CD4-positive, CD25-positive, alpha-beta regulatory T cell (primary cell): Measurements from ENCODE around the gene CLK2. TPM values are rescaled to one million over a fixed set of nuclear protein-coding genes. Genes with fewer than 3 reads are reported as not detected.

ENCODE experiments used
- ATAC-seq, 2 donors: fragments of 150-1000 bp; cut with Tn5 transposase; one replicate each; pipeline ENCODE4 v1.10.0; 2021; ENCODE audit warnings: low read depth in 2 of 2, moderate number of reproducible peaks in 2 of 2, moderate library complexity in 1 of 2
- DNase-seq, 3 donors: peaks; one replicate each; pipeline versions ENCODE4 v3.0.0 to v3.0.0-alpha.2; 2012 to 2022; ENCODE audit warnings: mixed read lengths in 1 of 3
- H3K27ac ChIP-seq: one replicate; pipeline ENCODE4 v1.7.0; 2013; ENCODE audit warnings: mild to moderate bottlenecking, low read length; ENCODE audit not compliant: insufficient read depth, poor library complexity, severe bottlenecking
- H3K27me3 ChIP-seq: one replicate; pipeline ENCODE4 v1.7.0; 2013; ENCODE audit warnings: low read length; ENCODE audit not compliant: control insufficient read depth, insufficient read depth
- H3K36me3 ChIP-seq: one replicate; pipeline ENCODE4 v1.7.0; 2013; ENCODE audit warnings: mild to moderate bottlenecking, low read length, moderate library complexity; ENCODE audit not compliant: control insufficient read depth, insufficient read depth
- H3K4me1 ChIP-seq: 2 replicates; pipeline ENCODE4 v1.7.0; 2013; ENCODE audit warnings: mild to moderate bottlenecking, low read length; ENCODE audit not compliant: insufficient read depth, control insufficient read depth, poor library complexity, severe bottlenecking
- H3K4me3 ChIP-seq: one replicate; pipeline ENCODE4 v1.7.0; 2013; ENCODE audit warnings: low read depth, mild to moderate bottlenecking, low read length, moderate library complexity
- H3K9me3 ChIP-seq, 2 experiments: 1 replicate in 1 of 2; 2 replicates in 1 of 2; pipeline ENCODE4 v1.7.0; 2013; ENCODE audit warnings: low read length in 2 of 2, mild to moderate bottlenecking in 1 of 2, moderate library complexity in 1 of 2; ENCODE audit not compliant: control insufficient read depth in 2 of 2
- H3K27ac Mint-ChIP-seq, 3 donors: one replicate each; pipeline ENCODE4 v1.8.0; 2020 to 2022; ENCODE audit warnings: mild to moderate bottlenecking in 3 of 3, mixed read lengths in 3 of 3, moderate library complexity in 2 of 3
- H3K27me3 Mint-ChIP-seq: one replicate; pipeline ENCODE4 v1.8.0; 2022; ENCODE audit warnings: mild to moderate bottlenecking, mixed read lengths
- H3K36me3 Mint-ChIP-seq: one replicate; pipeline ENCODE4 v1.8.0; 2020; ENCODE audit warnings: mixed read lengths
- H3K4me1 Mint-ChIP-seq, 4 donors: one replicate each; pipeline ENCODE4 v1.8.0; 2020 to 2022; ENCODE audit warnings: mixed read lengths in 4 of 4, mild to moderate bottlenecking in 1 of 4
- H3K4me3 Mint-ChIP-seq, 4 donors: one replicate each; pipeline ENCODE4 v1.8.0; 2020 to 2022; ENCODE audit warnings: mild to moderate bottlenecking in 4 of 4, mixed read lengths in 4 of 4, moderate library complexity in 3 of 4
- H3K9me3 Mint-ChIP-seq, 7 donors: one replicate each; pipeline ENCODE4 v1.8.0; 2020 to 2022; ENCODE audit warnings: mixed read lengths in 7 of 7, mild to moderate bottlenecking in 3 of 7, moderate library complexity in 2 of 7
- polyA plus RNA-seq, 4 donors: library from polyadenylated mRNA; unstranded; fragments of 300-500 nt; fragmentation: Illumina TruSeq; gene quantifications; one replicate each; pipeline ENCODE4 v1.2.3, GENCODE V29; 2021
- total RNA-seq: library from RNA; stranded (reverse); gene quantifications from one replicate; pipeline ENCODE4 v1.2.3, GENCODE V29; 2022

Gene CLK2
- total and polyA plus RNA-seq, 5 donors from 2014 or later: 11.4 to 76.6 (median 16.8) TPM

DNA sequence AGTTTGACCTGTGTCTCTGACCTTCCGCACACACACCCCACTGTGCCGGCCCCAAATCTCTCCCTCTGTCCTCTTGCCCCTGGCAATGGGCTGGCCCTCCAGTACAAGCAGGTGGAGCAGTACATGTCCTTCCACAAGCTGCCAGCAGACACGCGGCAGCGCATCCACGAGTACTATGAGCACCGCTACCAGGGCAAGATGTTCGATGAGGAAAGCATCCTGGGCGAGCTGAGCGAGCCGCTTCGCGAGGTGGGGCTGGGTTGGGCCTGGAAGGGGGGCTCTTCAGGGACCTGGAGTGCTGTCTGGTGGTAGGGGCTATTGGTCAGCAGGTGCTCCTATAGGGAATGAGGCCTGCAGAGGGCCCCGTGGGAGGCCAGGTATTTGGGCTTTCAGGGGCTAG, 11.8 kb upstream of the CLK2 start:
- Histone ChIP-seq H3K36me3 (no peaks in the 10 kb centered on the region), H3K27ac (no peak overlapping the region), H3K4me3 (no peak overlapping the region), H3K9me3 (no peaks in the 10 kb centered on the region), H3K27me3 (no peaks in the 10 kb centered on the region), H3K4me1 (no peaks in the 10 kb centered on the region)
- Mint-ChIP-seq H3K4me1 (no peaks in the 10 kb centered on the region), H3K36me3 (peaks cover 4% of the 10 kb centered on the region), H3K4me3 (peak overlapping the region in 1 of 4 donors; percentile 43), H3K27ac (no peak overlapping the region), H3K27me3 (peaks cover 4% of the 10 kb centered on the region), H3K9me3 (no peaks in the 10 kb centered on the region)
- no peak for DNase-seq
- no peak for ATAC-seq

DNA sequence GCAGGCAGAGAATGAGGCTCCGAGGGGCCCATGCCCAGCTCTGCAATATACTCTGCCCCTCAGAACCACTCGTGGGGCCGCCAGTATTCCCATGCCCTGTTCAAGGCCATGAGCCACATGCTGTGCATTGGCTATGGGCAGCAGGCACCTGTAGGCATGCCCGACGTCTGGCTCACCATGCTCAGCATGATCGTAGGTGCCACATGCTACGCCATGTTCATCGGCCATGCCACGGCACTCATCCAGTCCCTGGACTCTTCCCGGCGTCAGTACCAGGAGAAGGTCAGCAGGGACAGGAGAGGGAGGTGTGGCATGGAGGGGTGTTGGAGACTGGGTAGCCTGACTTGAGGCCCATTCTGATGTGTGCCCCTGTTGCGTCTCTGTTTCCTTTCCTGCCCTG, 11.2 kb upstream of the CLK2 start:
- H3K9me3 Mint-ChIP-seq: no peaks in the 10 kb centered on the region
- Histone ChIP-seq H3K4me3 (no peak overlapping the region), H3K27me3 (no peaks in the 10 kb centered on the region), H3K36me3 (no peaks in the 10 kb centered on the region), H3K9me3 (no peaks in the 10 kb centered on the region), H3K4me1 (no peaks in the 10 kb centered on the region), H3K27ac (no peak overlapping the region)
- H3K27ac Mint-ChIP-seq: no peak overlapping the region
- ATAC-seq: no peak
- no peak overlapping the region for H3K4me3 Mint-ChIP-seq
- peaks cover 5% of the 10 kb centered on the region for H3K27me3 Mint-ChIP-seq
- peaks cover 4% of the 10 kb centered on the region for H3K36me3 Mint-ChIP-seq
- H3K4me1 Mint-ChIP-seq: peaks cover 0 to 2% (median 0%) of the 10 kb centered on the region in 4 donors
- DNase-seq: no peak

DNA sequence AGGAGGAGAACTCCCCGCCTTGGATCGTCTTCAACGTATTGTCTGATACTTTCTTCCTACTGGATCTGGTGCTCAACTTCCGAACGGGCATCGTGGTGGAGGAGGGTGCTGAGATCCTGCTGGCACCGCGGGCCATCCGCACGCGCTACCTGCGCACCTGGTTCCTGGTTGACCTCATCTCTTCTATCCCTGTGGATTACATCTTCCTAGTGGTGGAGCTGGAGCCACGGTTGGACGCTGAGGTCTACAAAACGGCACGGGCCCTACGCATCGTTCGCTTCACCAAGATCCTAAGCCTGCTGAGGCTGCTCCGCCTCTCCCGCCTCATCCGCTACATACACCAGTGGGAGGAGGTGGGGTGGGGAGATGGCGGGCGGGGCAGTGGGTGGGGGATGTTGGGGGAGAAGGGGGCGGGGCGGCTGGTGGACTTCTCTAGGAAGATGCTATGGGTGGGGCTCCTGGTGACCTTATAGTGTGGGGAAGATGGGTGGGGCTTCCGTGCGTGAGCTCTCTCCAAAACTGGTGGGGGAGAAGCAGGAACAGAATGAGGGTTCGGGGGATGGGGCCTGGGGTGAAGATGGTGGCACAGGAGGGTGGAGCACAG, 9.3 kb upstream of the CLK2 start:
- Histone ChIP-seq H3K4me1 (peaks cover 8% of the 10 kb centered on the region), H3K9me3 (no peaks in the 10 kb centered on the region), H3K27me3 (no peaks in the 10 kb centered on the region), H3K36me3 (no peaks in the 10 kb centered on the region), H3K4me3 (no peak overlapping the region), H3K27ac (no peak overlapping the region)
- no peaks in the 10 kb centered on the region for H3K9me3 Mint-ChIP-seq
- ATAC-seq (no peak), DNase-seq (no peak)
- H3K4me3 Mint-ChIP-seq: peak overlapping the region in 1 of 4 donors; percentile 32
- peaks cover 0 to 17% (median 2%) of the 10 kb centered on the region in 4 donors for H3K4me1 Mint-ChIP-seq
- H3K36me3 Mint-ChIP-seq: no peaks in the 10 kb centered on the region
- peaks cover 6% of the 10 kb centered on the region for H3K27me3 Mint-ChIP-seq
- no peak overlapping the region for H3K27ac Mint-ChIP-seq

DNA sequence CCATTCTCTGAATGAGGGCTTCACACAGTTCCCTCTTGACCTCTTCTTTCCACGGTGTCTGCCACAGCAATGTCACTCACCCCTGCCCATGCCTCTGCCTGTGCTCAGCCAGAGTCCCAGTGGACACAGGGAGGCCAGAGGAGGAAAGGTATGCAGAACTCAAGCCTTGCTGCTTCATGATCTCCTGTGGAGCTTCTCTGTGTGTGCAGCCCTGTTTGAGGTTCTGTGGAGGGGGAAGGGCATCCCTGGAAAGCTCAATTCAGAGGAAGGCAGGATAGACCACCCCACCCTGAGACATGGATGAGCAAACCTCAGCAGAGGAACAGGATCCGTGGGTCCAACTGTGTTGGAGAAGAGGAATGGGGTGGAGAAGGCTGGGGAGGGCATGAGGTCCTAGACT, 6.0 kb upstream of the CLK2 start:
- H3K4me1 ChIP-seq: peaks cover 22% of the 10 kb centered on the region
- no peaks in the 10 kb centered on the region for H3K9me3 ChIP-seq
- Mint-ChIP-seq H3K27me3 (peaks cover 6% of the 10 kb centered on the region), H3K4me1 (peaks cover 10 to 30% (median 13%) of the 10 kb centered on the region in 4 donors), H3K27ac (no peak overlapping the region), H3K9me3 (no peaks in the 10 kb centered on the region), H3K4me3 (peak overlapping the region in 3 of 4 donors; percentile 3 to 88 (median 48)), H3K36me3 (no peaks in the 10 kb centered on the region)
- DNase-seq: no peak
- H3K27me3 ChIP-seq: no peaks in the 10 kb centered on the region
- ATAC-seq: no peak
- no peaks in the 10 kb centered on the region for H3K36me3 ChIP-seq
- H3K27ac ChIP-seq: no peak overlapping the region
- H3K4me3 ChIP-seq: no peak overlapping the region

DNA sequence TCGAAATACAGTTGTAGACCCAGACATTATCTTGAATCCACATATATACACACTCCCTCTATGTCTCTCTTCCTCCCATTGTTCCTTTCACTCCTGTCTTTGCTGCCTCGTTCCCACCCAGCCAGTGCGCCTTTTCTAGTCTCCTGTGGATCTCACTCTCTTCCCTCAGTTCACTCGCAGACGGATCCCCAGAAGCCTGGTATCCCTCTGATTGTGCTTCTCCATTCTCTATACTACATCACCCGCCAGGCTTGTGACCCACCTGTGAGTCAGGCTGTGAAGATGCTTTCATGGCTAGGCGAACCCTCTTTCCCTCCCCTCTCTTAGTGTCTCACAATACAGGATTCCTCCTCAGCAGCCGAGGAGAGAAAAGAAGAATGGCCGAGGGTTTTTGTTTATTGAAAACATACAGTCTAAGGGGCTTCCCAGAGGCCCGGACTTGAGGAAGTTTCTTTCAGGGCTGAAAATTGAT, 5.4 kb upstream of the CLK2 start:
- Histone ChIP-seq H3K9me3 (no peaks in the 10 kb centered on the region), H3K27ac (peak overlapping the region; percentile 24), H3K4me3 (peak overlapping the region; percentile 18), H3K4me1 (peaks cover 26% of the 10 kb centered on the region), H3K36me3 (no peaks in the 10 kb centered on the region), H3K27me3 (no peaks in the 10 kb centered on the region)
- no peak for ATAC-seq
- Mint-ChIP-seq H3K9me3 (no peaks in the 10 kb centered on the region), H3K27ac (peak overlapping the region; percentile 45 to 70 (median 48)), H3K27me3 (peaks cover 6% of the 10 kb centered on the region), H3K4me1 (peaks cover 11 to 33% (median 15%) of the 10 kb centered on the region in 4 donors), H3K4me3 (peak overlapping the region; percentile 78 to 90 (median 86)), H3K36me3 (no peaks in the 10 kb centered on the region)
- DNase-seq: no peak

DNA sequence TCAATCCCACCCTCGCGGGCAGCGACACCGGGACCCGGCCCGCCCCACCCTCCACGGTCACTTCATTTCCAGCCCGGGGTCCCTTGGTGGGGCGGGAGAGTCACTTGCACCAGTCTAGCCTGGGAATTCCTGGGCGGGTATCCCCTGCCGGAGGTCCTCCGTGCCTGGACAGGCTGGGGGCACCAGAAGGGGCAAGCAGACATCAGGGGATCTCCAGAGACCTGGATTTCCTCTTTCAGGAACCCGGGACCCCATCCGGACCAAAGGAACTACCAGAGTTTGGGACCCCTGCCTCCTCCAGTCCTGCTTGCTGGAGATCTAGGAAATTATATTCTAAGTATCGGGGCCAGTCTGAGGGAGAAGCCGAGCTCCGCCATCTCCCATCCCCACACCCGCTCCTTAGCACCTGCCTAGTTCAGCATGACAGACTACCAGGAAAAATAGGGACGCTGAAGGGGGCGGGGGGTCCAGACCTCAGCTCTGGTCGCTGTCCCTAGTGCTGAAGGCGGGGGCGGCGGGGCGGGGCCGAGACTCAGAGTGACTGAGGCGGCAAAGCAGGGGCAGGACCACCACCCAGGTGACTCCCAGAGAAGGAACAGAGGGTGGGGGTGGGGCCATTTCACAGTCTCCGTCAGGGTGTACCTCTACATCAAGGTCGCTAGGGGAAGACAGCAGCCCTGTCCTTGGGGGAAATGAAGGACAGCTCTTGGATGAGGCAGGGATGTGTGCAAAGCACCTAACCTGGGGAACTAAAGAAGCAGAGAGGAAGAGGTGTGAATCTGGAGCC, 4.8 kb upstream of the CLK2 start:
- peak overlapping the region; percentile 55 for H3K27ac ChIP-seq
- ATAC-seq (peak; percentile 25 to 27), DNase-seq (peak; percentile 66 to 73 (median 71))
- Mint-ChIP-seq H3K9me3 (no peaks in the 10 kb centered on the region), H3K27me3 (peaks cover 6% of the 10 kb centered on the region), H3K4me1 (peaks cover 11 to 38% (median 18%) of the 10 kb centered on the region in 4 donors), H3K4me3 (peak overlapping the region; percentile 78 to 90 (median 86)), H3K36me3 (no peaks in the 10 kb centered on the region), H3K27ac (peak overlapping the region; percentile 38 to 70 (median 45))
- H3K4me1 ChIP-seq: peaks cover 30% of the 10 kb centered on the region
- H3K4me3 ChIP-seq: peak overlapping the region; percentile 18
- H3K9me3 ChIP-seq: no peaks in the 10 kb centered on the region
- no peaks in the 10 kb centered on the region for H3K36me3 ChIP-seq
- H3K27me3 ChIP-seq: no peaks in the 10 kb centered on the region

DNA sequence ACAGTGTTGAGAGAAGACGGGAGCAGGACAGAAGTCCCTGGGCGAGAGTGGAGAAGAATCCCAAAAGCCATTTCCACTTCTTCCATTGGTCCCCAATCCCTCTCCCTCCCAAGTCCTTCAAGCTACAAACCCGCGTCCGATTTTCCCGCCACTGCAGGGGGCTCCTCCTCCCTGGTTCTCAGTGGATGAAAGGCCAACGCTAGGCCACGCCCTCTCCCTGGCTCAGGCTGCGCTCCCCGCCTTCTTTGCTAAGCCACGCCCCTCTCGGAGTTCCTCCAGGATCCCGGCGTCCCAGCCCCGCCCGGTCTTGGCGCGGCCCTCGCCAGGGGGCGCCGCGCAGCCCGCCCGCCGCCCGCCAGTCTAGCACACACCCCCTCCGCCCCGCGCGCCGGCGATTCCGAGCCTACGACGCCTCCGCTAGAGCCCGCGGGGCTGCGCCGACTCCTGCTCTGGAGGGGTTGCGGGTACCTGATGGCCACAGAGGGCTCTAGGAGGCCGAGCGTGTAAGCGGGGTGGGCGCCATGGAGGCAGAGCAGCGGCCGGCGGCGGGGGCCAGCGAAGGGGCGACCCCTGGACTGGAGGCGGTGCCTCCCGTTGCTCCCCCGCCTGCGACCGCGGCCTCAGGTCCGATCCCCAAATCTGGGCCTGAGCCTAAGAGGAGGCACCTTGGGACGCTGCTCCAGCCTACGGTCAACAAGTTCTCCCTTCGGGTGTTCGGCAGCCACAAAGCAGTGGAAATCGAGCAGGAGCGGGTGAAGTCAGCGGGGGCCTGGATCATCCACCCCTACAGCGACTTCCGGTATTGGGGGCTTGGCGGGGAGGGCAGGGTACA, 4.0 kb upstream of the CLK2 start, which contains the start of gene HCN3:
TSS of gene HCN3 (plus strand) at position 394 of the 832 bp plus-strand sequence. CDS start at position 522, 128 bp downstream.
- Mint-ChIP-seq H3K9me3 (no peaks in the 10 kb centered on the region), H3K27ac (peak within 1 kb of the TSS; percentile 38 to 70 (median 65)), H3K4me1 (peaks cover 16 to 44% (median 24%) of the 10 kb centered on the region in 4 donors), H3K36me3 (no peaks in the 10 kb centered on the region), H3K4me3 (peak within 1 kb of the TSS; percentile 78 to 93 (median 87)), H3K27me3 (peaks cover 6% of the 10 kb centered on the region)
- Histone ChIP-seq H3K9me3 (no peaks in the 10 kb centered on the region), H3K27me3 (no peaks in the 10 kb centered on the region), H3K4me3 (peak within 1 kb of the TSS; percentile 80), H3K36me3 (no peaks in the 10 kb centered on the region), H3K4me1 (peaks cover 35% of the 10 kb centered on the region), H3K27ac (peak within 1 kb of the TSS; percentile 55)
- ATAC-seq (peak; percentile 43 to 44), DNase-seq (peak; percentile 65 to 90 (median 88))
